ENCODE results near the gene ITLN2. TPM values are rescaled to one million over a fixed set of nuclear protein-coding genes. Genes with fewer than 3 reads are reported as not detected.
"Not testable (repeated sequence)": the region's sequence is repeated elsewhere in the genome, so short reads cannot be mapped to it uniquely, and the experiment has no call there.

ITLN2 gene
- total RNA-seq, 2 experiments from 2014 or later: not detected

- DNase-seq: no peak
- Mint-ChIP-seq H3K27ac (no peak overlapping the region), H3K4me3 (no peak overlapping the region), H3K4me1 (no peaks in the 10 kb centered on the region), H3K27me3 (peaks cover 10% of the 10 kb centered on the region), H3K36me3 (no peaks in the 10 kb centered on the region), H3K9me3 (no peaks in the 10 kb centered on the region)
- ATAC-seq (ENCODE audit: low read depth): no peak
- POLR2A ChIA-PET: no interaction called here
These were observed 43.2 kb downstream of the ITLN2 start for GRCh38 chr1:160911441-160911840.

- Mint-ChIP-seq H3K27me3 (peaks cover 3% of the 10 kb centered on the region), H3K9me3 (no peaks in the 10 kb centered on the region), H3K36me3 (no peaks in the 10 kb centered on the region), H3K4me1 (no peaks in the 10 kb centered on the region), H3K4me3 (no peak overlapping the region), H3K27ac (no peak overlapping the region)
- ATAC-seq (ENCODE audit: low read depth) (no peak), DNase-seq (no peak)
- POLR2A ChIA-PET: no interaction called here
These were observed 44.3 kb downstream of the ITLN2 start for GRCh38 chr1:160910170-160910750.

- Mint-ChIP-seq H3K4me3 (no peak overlapping the region), H3K27ac (no peak overlapping the region), H3K27me3 (peaks cover 6% of the 10 kb centered on the region), H3K9me3 (no peaks in the 10 kb centered on the region), H3K4me1 (no peaks in the 10 kb centered on the region), H3K36me3 (no peaks in the 10 kb centered on the region)
- POLR2A ChIA-PET: no interaction called here
- no peak for DNase-seq
- ATAC-seq (ENCODE audit: low read depth): no peak
These were observed 46.6 kb downstream of the ITLN2 start for GRCh38 chr1:160907976-160908375.

GRCh38 chr1:160905617-160905989 is 49.0 kb downstream of the ITLN2 start:
- no peak overlapping the region for H3K27ac Mint-ChIP-seq
- H3K4me3 Mint-ChIP-seq: no peak overlapping the region
- POLR2A ChIA-PET: no interaction called here
- DNase-seq (no peak), ATAC-seq (ENCODE audit: low read depth) (no peak)
- H3K36me3 Mint-ChIP-seq: no peaks in the 10 kb centered on the region
- H3K4me1 Mint-ChIP-seq: no peaks in the 10 kb centered on the region
- peaks cover 8% of the 10 kb centered on the region for H3K27me3 Mint-ChIP-seq
- H3K9me3 Mint-ChIP-seq: no peaks in the 10 kb centered on the region

- POLR2A ChIA-PET: interaction anchor here (0.7 kb wide), 1 partner anchor 399 kb away, joined by 3 read pairs; no protein-coding TSS in a partner anchor
- peaks cover 3% of the 10 kb centered on the region for H3K9me3 Mint-ChIP-seq
- no peak overlapping the region for H3K4me3 Mint-ChIP-seq
- peaks cover 8% of the 10 kb centered on the region for H3K27me3 Mint-ChIP-seq
- H3K36me3 Mint-ChIP-seq: no peaks in the 10 kb centered on the region
- DNase-seq: no peak
- no peak overlapping the region for H3K27ac Mint-ChIP-seq
- H3K4me1 Mint-ChIP-seq: no peaks in the 10 kb centered on the region
- no peak for ATAC-seq (ENCODE audit: low read depth)
These were observed 49.6 kb downstream of the ITLN2 start for GRCh38 chr1:160904783-160905616.

- H3K27me3 Mint-ChIP-seq: peaks cover 26% of the 10 kb centered on the region
- H3K4me3 Mint-ChIP-seq; H3K9me3 Mint-ChIP-seq; POLR2A ChIA-PET; H3K4me1 Mint-ChIP-seq; H3K36me3 Mint-ChIP-seq; H3K27ac Mint-ChIP-seq; DNase-seq; ATAC-seq (ENCODE audit: low read depth): not testable (repeated sequence)
These were observed 52.4 kb downstream of the ITLN2 start for GRCh38 chr1:160902251-160902650.

GRCh38 chr1:160901768-160902167 is 52.8 kb downstream of the ITLN2 start:
- POLR2A ChIA-PET: no interaction called here
- Mint-ChIP-seq H3K27me3 (peaks cover 28% of the 10 kb centered on the region), H3K27ac (no peak overlapping the region), H3K4me1 (no peaks in the 10 kb centered on the region), H3K9me3 (peaks cover 6% of the 10 kb centered on the region), H3K36me3 (no peaks in the 10 kb centered on the region), H3K4me3 (no peak overlapping the region)
- DNase-seq (no peak), ATAC-seq (ENCODE audit: low read depth) (no peak)

GRCh38 chr1:160900683-160901082 is 53.9 kb downstream of the ITLN2 start:
- H3K4me1 Mint-ChIP-seq: not testable (repeated sequence)
- H3K27me3 Mint-ChIP-seq: peaks cover 37% of the 10 kb centered on the region

More at GRCh38 chr1:160900683-160901082, 53.9 kb downstream of the ITLN2 start:
- POLR2A ChIA-PET; H3K9me3 Mint-ChIP-seq; ATAC-seq (ENCODE audit: low read depth); H3K4me3 Mint-ChIP-seq; DNase-seq; H3K27ac Mint-ChIP-seq; H3K36me3 Mint-ChIP-seq: not testable (repeated sequence)

Other genes with a start within 250 kb of the ITLN2 start
- gene CD48, start 243.0 kb downstream of the ITLN2 start, total RNA-seq: 100 to 1,000 TPM; 379 to 386 TPM
- 100 to 1,000 TPM; 124 to 137 TPM for gene SLAMF7, start 215.6 kb downstream of the ITLN2 start, total RNA-seq
- 10 to 100 TPM; 70.9 to 73.6 TPM for gene LY9, start 158.6 kb downstream of the ITLN2 start, total RNA-seq
- gene CD244, start 91.9 kb downstream of the ITLN2 start, total RNA-seq: 1 to 10 TPM; 6.0 to 7.8 TPM
- not detected for gene ITLN1, start 69.6 kb downstream of the ITLN2 start, total RNA-seq
- gene F11R, start 66.3 kb upstream of the ITLN2 start, total RNA-seq: 10 to 100 TPM; 28.5 to 35.9 TPM
- 10 to 100 TPM; 81.7 to 84.9 TPM for gene TSTD1, start 84.2 kb upstream of the ITLN2 start, total RNA-seq
- gene USF1, start 91.2 kb upstream of the ITLN2 start, total RNA-seq: 10 to 100 TPM; 93.0 to 96.3 TPM
- gene ARHGAP30, start 115.1 kb upstream of the ITLN2 start, total RNA-seq: 100 to 1,000 TPM; 260 to 273 TPM
- not detected for gene NECTIN4, start 134.7 kb upstream of the ITLN2 start, total RNA-seq
- gene KLHDC9, start 143.6 kb upstream of the ITLN2 start, total RNA-seq: 1 to 10 TPM; 1.2 TPM
- gene PFDN2, start 163.2 kb upstream of the ITLN2 start, total RNA-seq: 10 to 100 TPM; 54.1 to 62.3 TPM
- 10 to 100 TPM; 44.7 to 49.3 TPM for gene NIT1, start 163.3 kb upstream of the ITLN2 start, total RNA-seq
- gene DEDD, start 177.9 kb upstream of the ITLN2 start, total RNA-seq: 10 to 100 TPM; 39.8 to 40.3 TPM
- gene UFC1, start 199.2 kb upstream of the ITLN2 start, total RNA-seq: 10 to 100 TPM; 95.9 to 98.1 TPM
- gene USP21, start 204.7 kb upstream of the ITLN2 start, total RNA-seq: 10 to 100 TPM; 40.7 to 46.8 TPM
- gene PPOX, start 211.6 kb upstream of the ITLN2 start, total RNA-seq: 10 to 100 TPM; 47.0 to 53.0 TPM
- 10 to 100 TPM; 54.5 to 54.8 TPM for gene B4GALT3, start 222.7 kb upstream of the ITLN2 start, total RNA-seq
- gene ADAMTS4, start 244.2 kb upstream of the ITLN2 start, total RNA-seq: 1 to 10 TPM; 2.5 to 3.5 TPM
- 10 to 100 TPM; 80.6 to 92.8 TPM for gene NDUFS2, start 247.6 kb upstream of the ITLN2 start, total RNA-seq